Endothelial cell (in vitro differentiated cells): Measurements from ENCODE around the gene COMMD10. TPM values are rescaled to one million over a fixed set of nuclear protein-coding genes. Genes with fewer than 3 reads are reported as not detected.

Source experiments
- DNase-seq: peaks from one replicate; pipeline ENCODE4 v3.0.0; 2021; ENCODE audit warnings: low spot score
- H3K27ac Mint-ChIP-seq: one replicate; pipeline ENCODE4 v1.8.0; 2021; ENCODE audit warnings: mixed read lengths, inconsistent platforms; ENCODE audit not compliant: unreplicated experiment
- H3K27me3 Mint-ChIP-seq: one replicate; pipeline ENCODE4 v1.8.0; 2021; ENCODE audit warnings: mild to moderate bottlenecking, moderate library complexity, mixed read lengths, inconsistent platforms; ENCODE audit not compliant: unreplicated experiment
- H3K36me3 Mint-ChIP-seq: one replicate; pipeline ENCODE4 v1.8.0; 2021; ENCODE audit warnings: mild to moderate bottlenecking, low read depth, mixed read lengths, inconsistent platforms; ENCODE audit not compliant: unreplicated experiment
- H3K4me1 Mint-ChIP-seq: one replicate; pipeline ENCODE4 v1.8.0; 2021; ENCODE audit warnings: mild to moderate bottlenecking, mixed read lengths, inconsistent platforms; ENCODE audit not compliant: unreplicated experiment
- H3K4me3 Mint-ChIP-seq: one replicate; pipeline ENCODE4 v1.8.0; 2021; ENCODE audit warnings: mild to moderate bottlenecking, mixed read lengths, inconsistent platforms; ENCODE audit not compliant: unreplicated experiment
- H3K9me3 Mint-ChIP-seq: one replicate; pipeline ENCODE4 v1.8.0; 2021; ENCODE audit warnings: mixed read lengths, inconsistent platforms; ENCODE audit not compliant: unreplicated experiment
- CTCF ChIP-seq: fragments of 200-600 bp; sonication (generic); IDR thresholded peaks from one replicate; pipeline ENCODE4 v1.5.0; 2021; ENCODE audit warnings: antibody characterized with exemption; ENCODE audit not compliant: unreplicated experiment
- total RNA-seq: library from RNA; stranded (reverse); fragmentation: NEBNext Ultra II Directional; extraction: Animal tissue kit (Norgen Biotek cat#: 25700); gene quantifications from one replicate; pipeline ENCODE4 v1.2.1, GENCODE V29; 2021; ENCODE audit not compliant: unreplicated experiment

Gene COMMD10
- total RNA-seq, 1 donor from 2014 or later: 27.8 TPM

- no peak for TF ChIP-seq CTCF
- Mint-ChIP-seq H3K9me3 (no peaks in the 10 kb centered on the region), H3K27me3 (peaks cover 2% of the 10 kb centered on the region), H3K27ac (no peak overlapping the region), H3K4me3 (no peak overlapping the region), H3K4me1 (peaks cover 19% of the 10 kb centered on the region), H3K36me3 (no peaks in the 10 kb centered on the region)
- no peak for DNase-seq
These were observed 73.1 kb downstream of the COMMD10 start for GRCh38 chr5:116157902-116158301.

GRCh38 chr5:116159006-116159405, 74.2 kb downstream of the COMMD10 start:
- no peak overlapping the region for H3K4me3 Mint-ChIP-seq
- no peak for TF ChIP-seq CTCF
- H3K9me3 Mint-ChIP-seq: no peaks in the 10 kb centered on the region
- no peak for DNase-seq
- H3K27ac Mint-ChIP-seq: peak overlapping the region; percentile 48
- H3K27me3 Mint-ChIP-seq: peaks cover 2% of the 10 kb centered on the region
- no peaks in the 10 kb centered on the region for H3K36me3 Mint-ChIP-seq
- H3K4me1 Mint-ChIP-seq: peaks cover 19% of the 10 kb centered on the region

GRCh38 chr5:116174111-116174510, 89.3 kb downstream of the COMMD10 start:
- H3K9me3 Mint-ChIP-seq: no peaks in the 10 kb centered on the region
- no peak overlapping the region for H3K4me3 Mint-ChIP-seq
- H3K36me3 Mint-ChIP-seq: peaks cover 4% of the 10 kb centered on the region
- no peaks in the 10 kb centered on the region for H3K4me1 Mint-ChIP-seq
- no peak for DNase-seq
- H3K27me3 Mint-ChIP-seq: no peaks in the 10 kb centered on the region
- H3K27ac Mint-ChIP-seq: no peak overlapping the region
- no peak for TF ChIP-seq CTCF

- no peak overlapping the region for H3K27ac Mint-ChIP-seq
- TF ChIP-seq CTCF: no peak
- H3K9me3 Mint-ChIP-seq: no peaks in the 10 kb centered on the region
- H3K36me3 Mint-ChIP-seq: no peaks in the 10 kb centered on the region
- no peak overlapping the region for H3K4me3 Mint-ChIP-seq
- peaks cover 2% of the 10 kb centered on the region for H3K27me3 Mint-ChIP-seq
- DNase-seq: no peak
- no peaks in the 10 kb centered on the region for H3K4me1 Mint-ChIP-seq
These were observed 91.3 kb downstream of the COMMD10 start for GRCh38 chr5:116176121-116176520.

- Mint-ChIP-seq H3K4me1 (peaks cover 4% of the 10 kb centered on the region), H3K36me3 (no peaks in the 10 kb centered on the region), H3K27ac (no peak overlapping the region), H3K4me3 (no peak overlapping the region), H3K27me3 (peaks cover 2% of the 10 kb centered on the region), H3K9me3 (no peaks in the 10 kb centered on the region)
- DNase-seq: no peak
- no peak for TF ChIP-seq CTCF
These were observed 94.1 kb downstream of the COMMD10 start for GRCh38 chr5:116178925-116179324.
